HG03280 (cell line): ENCODE data around the gene RHOF.

ENCODE experiments used
- ATAC-seq: cut with Tn5 transposase; IDR thresholded peaks from one replicate; pipeline ENCODE4 v1.9.1; 2021; ENCODE audit warnings: mild to moderate bottlenecking, moderate library complexity; ENCODE audit not compliant: unreplicated experiment

RHOF gene, protein sequence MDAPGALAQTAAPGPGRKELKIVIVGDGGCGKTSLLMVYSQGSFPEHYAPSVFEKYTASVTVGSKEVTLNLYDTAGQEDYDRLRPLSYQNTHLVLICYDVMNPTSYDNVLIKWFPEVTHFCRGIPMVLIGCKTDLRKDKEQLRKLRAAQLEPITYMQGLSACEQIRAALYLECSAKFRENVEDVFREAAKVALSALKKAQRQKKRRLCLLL

DNA sequence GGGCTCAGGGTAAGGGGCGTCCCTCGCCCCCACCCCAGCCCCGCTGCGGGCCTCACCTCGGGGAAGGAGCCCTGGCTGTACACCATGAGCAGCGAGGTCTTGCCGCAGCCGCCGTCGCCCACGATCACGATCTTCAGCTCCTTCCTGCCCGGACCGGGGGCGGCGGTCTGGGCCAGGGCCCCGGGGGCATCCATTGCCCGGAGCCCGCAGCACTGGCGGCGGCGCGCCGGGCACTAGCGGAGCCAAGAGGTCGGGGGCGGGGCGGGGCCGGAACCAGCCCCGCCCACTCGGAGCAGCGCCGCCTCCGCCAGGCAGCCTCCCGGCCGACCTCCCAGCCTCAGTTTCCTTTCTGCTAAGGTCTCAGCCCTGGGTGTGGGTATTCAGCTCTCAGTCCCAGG is at the start of gene RHOF:
TSS of gene RHOF (minus strand) at position 249 of the 398 bp plus-strand sequence. CDS start at position 194, 55 bp downstream.
- peak; percentile 24 for ATAC-seq

DNA sequence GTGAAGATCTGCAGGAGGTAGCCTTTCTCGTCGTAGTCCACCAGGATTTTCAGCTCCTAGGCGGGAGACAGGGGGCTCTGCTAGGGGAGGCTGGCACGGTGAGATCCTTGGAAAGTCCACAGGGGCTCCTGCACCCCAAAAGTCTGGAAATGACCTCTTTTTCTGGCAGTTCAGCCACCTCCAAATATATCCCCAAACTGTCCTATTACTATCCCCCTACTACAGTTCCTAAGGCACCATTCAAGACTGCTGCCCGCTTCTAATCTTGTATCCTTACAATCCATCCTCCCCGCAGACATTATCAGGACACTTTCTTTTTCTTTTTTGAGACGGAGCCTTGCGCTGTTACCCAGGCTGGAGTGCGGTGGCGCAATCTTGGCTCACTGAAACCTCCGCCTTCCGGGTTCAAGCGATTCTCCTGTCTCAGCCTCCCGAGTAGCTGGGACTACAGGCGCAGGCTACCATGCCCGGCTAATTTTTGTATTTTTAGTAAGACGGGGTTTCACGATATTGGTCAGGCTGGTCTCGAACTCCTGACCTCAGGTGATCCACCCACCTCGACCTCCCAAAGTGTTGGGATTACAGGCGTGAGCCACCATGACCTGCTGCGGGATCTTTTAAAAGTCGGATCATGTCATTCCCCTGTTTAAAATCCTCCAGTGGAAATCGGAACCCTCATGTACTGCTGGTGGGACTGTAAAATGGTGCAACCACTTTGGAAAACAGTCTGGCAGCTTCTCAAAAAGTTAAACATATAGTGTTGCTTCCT is 46.7 kb upstream of the RHOF start:
- ATAC-seq = no peak

DNA sequence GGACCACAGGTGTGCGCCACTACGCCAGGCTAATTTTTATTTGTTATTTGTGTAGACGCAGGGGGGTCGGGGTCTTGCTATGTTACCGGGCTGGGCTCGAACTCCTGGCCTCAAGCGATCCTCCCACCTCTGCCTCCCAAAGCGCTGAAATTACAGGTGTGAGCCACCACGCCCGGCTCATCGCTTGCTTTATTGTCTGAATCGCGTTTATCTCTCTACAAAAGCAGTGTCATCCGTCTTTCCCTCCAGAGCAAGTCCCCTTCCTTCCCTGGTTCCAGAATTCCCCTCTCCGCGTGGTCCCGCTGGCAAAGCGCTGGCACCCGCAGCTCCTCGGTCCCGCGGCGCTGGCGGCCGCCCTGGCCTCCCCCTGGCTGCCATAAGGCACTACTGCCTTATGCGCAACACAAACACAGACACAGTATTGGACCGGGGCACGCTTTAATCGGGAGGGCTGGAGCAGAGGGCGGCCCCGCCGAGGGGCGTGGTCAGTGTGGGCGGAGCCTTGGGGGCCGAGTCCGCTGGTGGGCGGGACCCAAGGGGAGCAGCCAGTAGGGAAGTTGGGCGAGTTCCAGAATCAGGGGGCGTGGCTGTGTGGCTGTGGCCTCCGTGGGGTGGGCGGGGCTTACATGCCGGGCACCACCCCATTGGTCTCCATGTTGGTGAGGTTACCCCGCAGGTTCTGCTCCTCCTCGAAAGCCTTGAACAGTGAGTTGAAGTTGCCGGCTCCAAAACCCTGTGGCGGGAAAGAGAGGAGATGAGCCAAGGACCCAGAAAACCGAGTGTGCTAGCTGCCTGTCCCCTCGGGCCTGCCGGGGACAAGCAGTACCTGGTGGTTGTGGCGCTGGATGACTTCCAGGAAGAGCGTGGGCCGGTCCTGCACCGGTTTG is 45.9 kb upstream of the RHOF start:
- ATAC-seq = peak; percentile 96

DNA sequence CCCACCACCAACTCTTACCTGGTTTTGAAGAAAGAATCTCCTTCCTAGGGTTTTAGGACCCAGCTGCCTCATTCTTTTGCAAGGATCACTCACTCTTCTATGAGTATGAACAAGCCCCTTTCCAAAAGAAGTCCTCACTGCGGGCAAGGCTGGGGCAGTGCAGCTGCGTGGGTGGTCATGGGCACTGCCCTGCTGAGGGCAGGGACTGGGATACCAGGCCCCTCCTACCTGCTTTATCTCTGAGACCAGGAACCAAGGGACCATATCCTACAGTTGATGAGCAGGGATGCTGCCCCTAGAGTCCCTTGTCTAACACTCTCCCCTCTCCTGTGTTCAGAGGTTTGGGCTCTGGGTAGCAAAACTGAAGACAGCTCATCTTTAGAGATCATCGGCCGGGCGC is 44.6 kb upstream of the RHOF start:
- ATAC-seq = no peak

DNA sequence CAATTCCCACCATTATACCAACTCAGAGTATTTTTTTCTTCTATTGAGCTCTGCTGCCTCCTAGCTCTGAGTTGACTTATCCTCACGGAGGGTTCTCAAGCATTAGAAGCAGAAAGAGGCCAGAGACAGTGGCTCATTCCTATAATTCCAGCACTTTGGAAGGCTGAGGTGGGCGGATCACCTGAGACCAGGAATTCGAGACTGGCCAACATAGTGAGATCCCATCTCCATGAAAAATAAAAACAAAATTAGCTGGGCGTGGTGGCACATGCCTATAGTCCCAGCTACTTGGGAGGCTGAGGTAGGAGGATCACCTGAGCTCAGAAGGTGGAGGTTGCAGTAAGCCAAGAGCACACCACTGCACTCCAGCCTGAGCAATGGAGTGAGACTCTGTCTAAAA is 44.2 kb upstream of the RHOF start:
- ATAC-seq = no peak

DNA sequence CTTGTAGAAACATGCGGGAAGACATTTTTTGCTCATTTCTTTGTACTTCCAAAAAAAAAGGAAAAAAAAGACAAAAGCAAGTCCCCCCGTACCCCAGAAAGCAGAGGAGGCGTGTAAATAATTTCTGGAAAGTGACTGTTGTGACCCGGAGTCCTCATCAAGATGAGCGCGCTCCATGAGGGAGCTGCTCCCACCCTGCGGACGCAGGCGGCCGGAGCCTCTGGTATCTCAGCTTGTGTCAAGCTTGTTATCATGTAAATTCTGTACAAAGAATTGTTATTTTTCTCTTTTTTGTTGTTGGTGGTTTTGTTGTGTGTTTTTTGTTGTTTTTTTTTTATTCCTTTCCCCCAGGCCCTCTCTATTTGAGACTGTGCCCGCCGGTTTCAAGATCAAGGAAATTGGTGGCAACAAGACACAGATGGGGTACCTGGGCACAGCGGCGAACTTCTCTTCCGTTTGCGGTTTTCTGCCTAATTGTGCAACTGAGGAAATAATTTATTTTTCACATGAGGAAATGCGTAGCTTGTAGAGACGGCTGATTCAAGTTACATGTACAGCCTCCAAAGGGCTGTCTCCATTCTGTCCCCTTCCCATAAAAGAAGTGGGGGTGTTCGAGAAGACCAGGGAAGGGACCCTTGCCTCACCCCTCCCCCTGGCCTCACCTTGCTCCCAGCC is 38.2 kb upstream of the RHOF start:
- no peak for ATAC-seq

DNA sequence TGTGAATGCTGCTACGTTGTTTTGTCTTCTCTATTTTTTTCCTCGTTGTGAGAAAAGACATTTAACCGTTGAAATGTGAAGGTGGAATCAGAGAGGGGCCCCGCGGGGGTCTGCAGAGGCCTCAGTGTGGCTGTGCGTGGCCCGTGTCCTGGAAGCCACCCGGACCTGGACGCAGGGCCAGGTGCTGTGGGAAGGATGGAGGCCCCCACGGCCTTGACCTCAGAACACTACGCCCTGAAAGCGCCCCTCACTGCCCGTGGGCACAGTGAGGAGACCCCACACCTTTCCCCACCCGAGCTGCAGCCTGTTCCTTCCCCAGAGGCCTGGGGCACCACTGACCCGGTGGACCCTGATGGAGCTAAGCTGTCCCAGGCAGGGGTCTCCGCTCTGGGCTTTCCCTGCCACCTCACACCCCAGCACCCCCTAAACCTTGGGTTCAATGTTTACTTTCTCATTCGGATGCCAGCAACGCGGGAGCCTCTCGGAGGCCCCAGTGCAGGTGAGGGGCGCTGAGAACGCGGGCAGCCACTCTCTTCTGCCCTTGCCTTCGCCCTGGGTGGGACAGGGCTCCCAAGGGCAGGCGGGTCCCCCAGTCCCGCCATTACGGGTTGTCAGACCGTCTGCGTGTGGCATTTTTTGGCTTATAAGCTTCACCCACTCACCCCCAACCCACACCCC is 37.2 kb upstream of the RHOF start:
- ATAC-seq = no peak

DNA sequence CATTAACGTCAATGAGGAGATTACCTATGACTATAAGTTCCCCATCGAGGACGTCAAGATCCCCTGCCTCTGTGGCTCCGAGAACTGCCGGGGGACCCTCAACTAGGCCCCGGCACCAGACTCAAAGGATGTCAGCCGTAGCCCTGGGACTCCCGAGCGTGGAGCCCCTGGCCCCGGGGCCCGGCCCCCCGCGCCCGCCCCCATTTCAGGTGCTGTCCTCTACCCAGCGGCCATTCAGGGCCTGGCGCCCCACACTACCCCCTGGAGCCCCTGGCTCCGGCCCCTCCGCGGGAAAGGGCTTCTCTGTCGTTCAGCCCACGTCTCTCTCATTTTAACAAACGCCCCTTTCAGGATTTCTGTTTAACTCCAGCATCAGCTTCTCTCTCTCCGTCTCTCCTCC is 36.6 kb upstream of the RHOF start:
- ATAC-seq = no peak

DNA sequence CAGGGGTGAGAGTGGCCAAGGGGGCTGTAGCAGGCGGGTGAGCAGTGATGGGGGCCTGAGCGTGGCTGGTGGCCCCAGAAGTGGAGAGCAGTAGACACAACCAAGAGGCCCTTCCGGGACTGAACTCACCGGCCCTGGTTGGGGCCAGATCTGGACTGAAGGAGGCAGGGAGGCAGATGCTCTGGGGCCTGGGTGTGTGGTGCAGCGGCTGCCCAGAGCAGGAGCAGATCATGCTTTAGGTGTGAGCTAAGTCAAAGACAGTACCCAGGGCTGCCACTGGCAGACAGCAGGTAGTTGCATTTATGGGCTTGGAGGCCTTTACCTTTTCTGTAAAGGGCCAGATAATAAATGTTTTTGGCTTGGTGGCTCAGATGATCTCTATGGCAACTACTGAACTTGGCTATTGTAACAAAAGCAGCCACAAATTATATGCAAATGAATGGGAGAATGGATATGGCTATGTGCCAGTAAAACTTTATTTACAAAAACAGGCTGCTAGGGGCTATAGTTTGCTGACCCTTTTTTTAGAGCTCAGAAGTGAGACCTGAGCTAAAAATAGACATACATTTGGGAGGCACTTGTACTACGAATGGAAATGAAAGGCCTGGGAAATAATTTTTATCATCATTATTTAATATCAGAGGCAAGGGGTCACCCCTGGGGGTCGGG is 35.9 kb upstream of the RHOF start:
- ATAC-seq = no peak

DNA sequence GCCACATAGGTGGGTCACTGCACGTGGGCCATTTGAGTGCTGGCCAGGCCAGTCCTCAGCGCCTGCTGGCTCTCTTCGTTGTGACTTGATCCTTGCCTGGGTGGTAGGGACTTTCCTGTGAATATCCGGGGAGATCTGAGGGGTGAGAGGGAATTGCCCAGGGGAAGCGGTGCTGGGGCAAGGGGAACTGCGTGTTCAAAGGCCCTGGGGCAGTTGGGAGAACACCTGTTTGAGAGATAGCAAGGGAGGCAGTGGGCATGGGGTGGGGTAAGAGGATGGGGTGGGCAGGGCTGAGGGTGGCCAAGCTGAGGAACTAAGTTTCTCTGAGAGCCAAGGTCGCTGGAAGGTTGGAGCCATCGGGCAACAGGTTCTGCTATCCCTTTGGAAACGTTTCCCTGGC is 35.3 kb upstream of the RHOF start:
- no peak for ATAC-seq

DNA sequence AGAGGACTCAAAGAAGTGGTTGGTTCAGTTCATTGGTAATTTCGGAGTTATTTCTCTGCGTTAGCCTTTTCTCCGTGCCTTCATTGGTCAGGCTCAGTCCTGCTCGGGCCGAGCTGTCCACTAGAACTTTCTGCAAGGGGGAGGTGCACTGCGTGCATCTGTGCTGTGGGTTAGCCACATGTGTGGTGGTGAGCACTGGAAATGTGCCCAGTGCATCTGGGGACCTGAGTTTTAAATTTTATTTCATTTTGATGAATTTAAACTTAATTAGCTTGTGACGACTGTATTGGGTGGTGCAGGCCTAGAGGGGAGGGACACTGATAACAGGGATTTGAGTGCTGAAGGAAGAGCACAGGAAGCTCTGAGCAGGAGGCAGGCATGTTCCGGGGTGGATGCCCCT is 34.8 kb upstream of the RHOF start:
- ATAC-seq = no peak

DNA sequence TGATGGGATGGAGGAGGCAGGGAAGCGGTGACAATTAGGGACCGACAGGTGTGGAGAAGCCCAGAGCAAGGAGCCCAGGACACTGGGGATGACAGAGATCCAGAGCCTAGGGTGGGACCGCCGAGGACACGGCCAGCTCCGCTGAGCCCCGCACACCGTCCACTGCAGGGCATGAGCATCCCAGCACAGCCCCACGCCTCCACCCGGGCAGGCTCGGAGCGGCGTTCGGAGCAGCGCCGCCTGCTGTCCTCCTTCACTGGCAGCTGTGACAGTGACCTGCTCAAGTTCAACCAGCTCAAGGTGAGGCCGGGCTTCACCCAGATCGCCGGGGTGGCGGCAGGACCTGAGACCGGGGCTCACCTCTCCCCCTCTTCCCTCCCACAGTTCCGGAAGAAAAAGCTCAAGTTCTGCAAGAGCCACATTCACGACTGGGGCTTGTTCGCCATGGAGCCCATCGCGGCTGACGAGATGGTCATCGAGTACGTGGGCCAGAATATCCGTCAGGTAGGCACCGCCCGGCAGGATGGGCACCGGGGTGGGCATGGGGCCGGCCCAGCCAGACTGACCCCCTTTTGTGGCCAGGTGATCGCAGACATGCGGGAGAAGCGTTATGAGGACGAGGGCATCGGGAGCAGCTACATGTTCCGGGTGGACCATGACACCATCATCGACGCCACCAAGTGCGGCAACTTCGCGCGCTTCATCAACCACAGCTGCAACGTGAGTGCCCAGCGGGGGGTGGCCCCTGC is 34.0 kb upstream of the RHOF start:
- no peak for ATAC-seq

DNA sequence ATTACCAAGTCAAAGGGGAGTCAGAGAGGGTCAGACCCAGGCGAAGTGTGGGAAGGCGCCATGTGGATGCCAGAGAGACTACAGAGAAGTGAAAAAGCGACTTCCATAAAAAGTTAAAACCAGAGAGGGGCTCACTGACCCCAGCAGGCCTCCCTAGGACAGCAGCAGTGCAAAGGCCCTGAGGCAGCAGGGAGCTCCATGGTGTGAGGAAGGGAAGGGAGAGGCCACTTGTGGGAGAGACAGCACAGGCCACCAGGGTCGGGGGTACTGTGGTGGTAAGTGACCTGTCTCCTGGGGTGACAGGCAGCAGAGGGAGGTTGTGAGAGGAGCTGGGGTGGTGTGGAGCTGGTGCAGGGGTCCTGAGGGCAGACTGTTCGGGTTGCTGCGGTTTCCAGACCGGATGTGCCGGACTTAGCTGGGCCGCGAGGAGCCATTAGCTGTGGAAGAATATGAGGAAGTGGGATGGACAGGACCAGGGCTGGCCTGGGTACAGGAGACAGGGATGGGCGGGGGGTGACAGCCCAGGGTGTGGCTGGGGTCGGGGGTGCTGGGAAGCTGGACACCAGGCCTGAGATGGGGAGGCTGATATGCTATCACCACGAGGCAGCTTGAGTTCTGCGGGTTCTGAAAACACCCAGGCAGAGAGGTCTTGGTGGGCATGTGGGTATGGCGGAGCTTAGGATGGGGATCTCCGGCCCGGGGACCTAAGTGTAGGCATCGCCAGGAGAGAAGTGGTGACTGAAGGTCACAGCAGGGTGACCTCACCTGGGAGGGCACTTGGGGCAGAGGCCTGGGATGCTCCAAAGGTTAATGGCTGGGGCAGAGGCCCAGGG is 33.0 kb upstream of the RHOF start:
- ATAC-seq = no peak

DNA sequence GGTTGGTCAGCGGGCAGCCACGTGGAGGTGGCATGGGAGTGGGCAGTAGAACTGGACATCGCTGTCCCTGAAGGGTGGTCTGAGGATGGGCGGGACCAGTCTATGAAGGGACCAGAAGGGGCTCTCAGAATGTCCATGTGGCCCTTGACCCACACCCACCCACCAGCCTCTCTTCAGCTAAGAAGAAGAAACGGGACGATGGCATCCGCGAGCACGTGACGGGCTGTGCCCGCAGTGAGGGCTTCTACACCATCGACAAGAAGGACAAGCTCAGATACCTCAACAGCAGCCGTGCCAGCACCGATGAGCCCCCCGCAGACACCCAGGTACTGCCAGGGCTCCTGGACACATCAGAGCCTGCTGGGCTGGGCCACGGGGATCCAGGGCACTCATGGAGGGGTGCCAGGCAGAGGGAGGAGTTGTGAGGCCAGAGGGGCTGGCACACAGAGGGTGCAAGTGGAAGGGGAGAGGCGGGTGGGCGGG is 31.6 kb upstream of the RHOF start:
- ATAC-seq = no peak

DNA sequence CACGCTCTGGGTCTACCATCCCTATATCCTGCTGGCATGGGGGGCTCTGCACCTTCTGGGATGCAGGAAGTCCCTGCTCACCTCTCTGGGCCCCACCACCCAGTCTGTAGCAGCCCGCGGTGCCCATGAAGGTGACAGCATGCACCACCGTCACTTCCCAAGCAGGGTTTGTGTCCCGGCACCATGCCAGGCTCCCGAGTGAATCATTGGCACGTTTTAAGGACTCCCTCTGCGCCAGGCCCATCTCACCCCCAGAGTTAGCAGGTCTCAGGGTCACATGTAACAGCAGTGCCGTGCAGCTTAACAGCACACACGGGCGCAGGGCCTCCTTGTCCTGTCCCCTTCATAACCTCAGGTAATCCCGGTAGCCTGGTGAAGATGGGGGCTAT is 30.2 kb upstream of the RHOF start:
- no peak for ATAC-seq

DNA sequence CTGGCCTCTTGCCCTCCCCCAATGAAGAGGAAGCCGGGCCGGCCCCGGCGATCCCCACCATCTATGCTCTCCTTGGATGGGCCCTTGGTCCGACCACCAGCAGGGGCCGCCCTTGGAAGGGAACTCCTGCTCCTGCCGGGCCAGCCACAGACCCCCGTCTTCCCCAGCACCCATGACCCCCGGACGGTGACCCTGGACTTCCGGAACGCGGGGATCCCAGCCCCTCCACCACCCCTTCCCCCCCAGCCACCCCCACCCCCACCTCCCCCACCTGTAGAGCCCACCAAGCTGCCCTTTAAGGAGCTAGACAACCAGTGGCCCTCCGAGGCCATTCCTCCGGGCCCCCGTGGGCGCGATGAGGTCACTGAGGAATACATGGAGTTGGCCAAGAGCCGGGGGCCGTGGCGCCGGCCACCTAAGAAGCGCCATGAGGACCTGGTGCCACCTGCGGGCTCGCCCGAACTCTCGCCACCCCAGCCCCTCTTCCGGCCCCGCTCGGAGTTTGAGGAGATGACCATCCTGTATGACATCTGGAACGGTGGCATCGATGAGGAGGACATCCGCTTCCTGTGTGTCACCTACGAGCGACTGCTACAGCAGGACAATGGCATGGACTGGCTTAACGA is 29.7 kb upstream of the RHOF start:
- ATAC-seq = no peak

DNA sequence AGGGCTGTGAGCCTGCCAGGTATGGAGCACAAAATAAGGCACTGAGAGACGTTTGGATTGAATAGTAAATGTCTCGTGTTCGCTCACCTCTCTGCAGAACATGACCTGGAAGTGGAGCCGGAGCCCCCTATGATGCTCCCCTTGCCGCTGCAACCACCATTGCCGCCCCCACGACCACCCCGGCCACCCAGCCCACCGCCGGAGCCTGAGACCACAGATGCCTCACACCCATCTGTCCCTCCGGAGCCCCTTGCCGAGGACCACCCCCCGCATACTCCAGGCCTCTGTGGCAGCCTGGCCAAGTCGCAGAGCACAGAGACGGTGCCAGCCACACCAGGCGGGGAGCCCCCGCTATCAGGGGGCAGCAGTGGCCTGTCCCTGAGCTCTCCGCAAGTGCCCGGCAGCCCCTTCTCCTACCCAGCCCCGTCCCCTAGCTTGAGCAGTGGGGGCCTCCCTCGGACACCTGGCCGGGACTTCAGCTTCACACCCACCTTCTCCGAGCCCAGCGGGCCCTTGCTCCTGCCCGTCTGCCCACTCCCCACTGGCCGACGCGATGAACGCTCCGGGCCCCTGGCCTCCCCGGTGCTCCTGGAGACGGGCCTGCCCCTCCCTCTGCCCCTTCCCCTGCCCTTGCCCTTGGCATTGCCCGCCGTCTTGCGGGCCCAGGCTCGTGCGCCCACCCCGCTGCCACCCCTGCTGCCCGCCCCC is 29.1 kb upstream of the RHOF start:
- no peak for ATAC-seq
